Ascending aorta (tissue), 2 donors: ENCODE results near the gene TRPM7. TPM values are rescaled to one million over a fixed set of nuclear protein-coding genes. Genes with fewer than 3 reads are reported as not detected.
"Not testable (repeated sequence)": the region's sequence is repeated elsewhere in the genome, so short reads cannot be mapped to it uniquely, and the experiment has no call there.

Source experiments
- DNase-seq, 2 donors: peaks; one replicate each; pipeline ENCODE4 v3.0.0-alpha.2; 2019; ENCODE audit warnings: low spot score in 2 of 2
- H3K27ac ChIP-seq, 2 donors: fragments of 200-600 bp; sonication (generic); one replicate each; pipeline ENCODE4 v1.5.1; 2016 to 2017; ENCODE audit warnings: mild to moderate bottlenecking in 1 of 2
- H3K27me3 ChIP-seq: fragments of 200-600 bp; sonication (generic); one replicate; pipeline ENCODE4 v1.5.1; 2017
- H3K36me3 ChIP-seq, 2 donors: fragments of 200-600 bp; sonication (generic); one replicate each; pipeline ENCODE4 v1.5.1; 2016
- H3K4me1 ChIP-seq, 2 donors: fragments of 200-600 bp; sonication (generic); one replicate each; pipeline ENCODE4 v1.5.1; 2016 to 2017; ENCODE audit warnings: mild to moderate bottlenecking in 1 of 2
- H3K4me3 ChIP-seq, 2 donors: fragments of 200-600 bp; sonication (generic); one replicate each; pipeline ENCODE4 v1.5.1; 2016 to 2017; ENCODE audit warnings: mild to moderate bottlenecking in 1 of 2
- H3K9me3 ChIP-seq, 2 donors: fragments of 200-600 bp; sonication (generic); one replicate each; pipeline ENCODE4 v1.5.1; 2016
- CTCF ChIP-seq, 3 experiments: fragments of 200-600 bp in 2 of 3; fragments of 450-650 bp in 1 of 3; sonication (generic) in 2 of 3; IDR thresholded peaks; one replicate each; pipeline ENCODE4 v1.5.1; 2016 to 2019; ENCODE audit warnings: antibody characterized with exemption in 3 of 3, mild to moderate bottlenecking in 1 of 3, moderate library complexity in 1 of 3
- intact Hi-C: fragments of 100-400 bp; cut with DNase I; formaldehyde crosslinking; loops from one replicate; pipeline ENCODE4 v1.15.1; 2023
- total RNA-seq: library from RNA; depleted of rRNA; stranded (reverse); fragments of >200 nt; gene quantifications from one replicate; pipeline ENCODE4 v1.1.0, GENCODE V29; 2016

The TRPM7 gene
- total RNA-seq, 1 donor from 2014 or later: 24.1 TPM

GRCh38 chr15:50613600-50613999 lies 73.0 kb downstream of the TRPM7 start:
- Histone ChIP-seq H3K9me3 (no peaks in the 10 kb centered on the region), H3K4me3 (no peak overlapping the region), H3K36me3 (peaks cover 32 to 40% of the 10 kb centered on the region in 2 donors), H3K4me1 (no peaks in the 10 kb centered on the region), H3K27me3 (no peaks in the 10 kb centered on the region), H3K27ac (no peak overlapping the region)
- no peak for DNase-seq
- no peak for TF ChIP-seq CTCF (IDR thresholded peaks at IDR 0.05)
- intact Hi-C loops: no loop called here

- H3K4me1 ChIP-seq: no peaks in the 10 kb centered on the region
- no peak for DNase-seq
- no peak overlapping the region for H3K4me3 ChIP-seq
- H3K9me3 ChIP-seq: no peaks in the 10 kb centered on the region
- H3K27ac ChIP-seq: no peak overlapping the region
- intact Hi-C loops: no loop called here
- TF ChIP-seq CTCF (IDR thresholded peaks at IDR 0.05): no peak
- peaks cover 35 to 56% of the 10 kb centered on the region in 2 donors for H3K36me3 ChIP-seq
- no peaks in the 10 kb centered on the region for H3K27me3 ChIP-seq
Measured at GRCh38 chr15:50607129-50607528, 79.5 kb downstream of the TRPM7 start.

- no peak for TF ChIP-seq CTCF (IDR thresholded peaks at IDR 0.05)
- intact Hi-C loops: no loop called here
- no peak for DNase-seq
- Histone ChIP-seq H3K36me3 (peaks cover 24 to 55% of the 10 kb centered on the region in 2 donors), H3K27me3 (no peaks in the 10 kb centered on the region), H3K4me3 (no peak overlapping the region), H3K4me1 (no peaks in the 10 kb centered on the region), H3K27ac (no peak overlapping the region), H3K9me3 (no peaks in the 10 kb centered on the region)
Measured at GRCh38 chr15:50605462-50605861, 81.1 kb downstream of the TRPM7 start.

GRCh38 chr15:50602028-50602427 lies 84.6 kb downstream of the TRPM7 start:
- peaks cover 17 to 72% of the 10 kb centered on the region in 2 donors for H3K36me3 ChIP-seq
- H3K9me3 ChIP-seq, DNase-seq, H3K27me3 ChIP-seq, H3K4me1 ChIP-seq, H3K4me3 ChIP-seq, H3K27ac ChIP-seq, intact Hi-C loops: not testable (repeated sequence)

- intact Hi-C loops: no loop called here
- Histone ChIP-seq H3K36me3 (peaks cover 44 to 78% of the 10 kb centered on the region in 2 donors), H3K9me3 (no peaks in the 10 kb centered on the region), H3K27ac (no peak overlapping the region), H3K4me3 (no peak overlapping the region), H3K27me3 (no peaks in the 10 kb centered on the region), H3K4me1 (no peaks in the 10 kb centered on the region)
- no peak for DNase-seq
- no peak for TF ChIP-seq CTCF (IDR thresholded peaks at IDR 0.05)
Measured at GRCh38 chr15:50594311-50594710, 92.3 kb downstream of the TRPM7 start.

GRCh38 chr15:50593761-50594160 lies 92.8 kb downstream of the TRPM7 start:
- intact Hi-C loops: no loop called here
- Histone ChIP-seq H3K4me3 (no peak overlapping the region), H3K36me3 (peaks cover 49 to 78% of the 10 kb centered on the region in 2 donors), H3K27ac (no peak overlapping the region), H3K27me3 (no peaks in the 10 kb centered on the region), H3K9me3 (no peaks in the 10 kb centered on the region), H3K4me1 (no peaks in the 10 kb centered on the region)
- no peak for DNase-seq
- no peak for TF ChIP-seq CTCF (IDR thresholded peaks at IDR 0.05)
